WI38 (cell line): ENCODE data around the gene PDE4D.

Experiments
- H3K4me3 ChIP-seq: 2 replicates; pipeline ENCODE4 v1.5.1; 2011; ENCODE audit warnings: low read depth, mild to moderate bottlenecking, control low read depth, low read length
- TF ChIP-seq, protein P1 (sequence below): IDR thresholded peaks from 2 replicates; pipeline ENCODE4 v1.5.1; 2012; ENCODE audit warnings: low read depth, mild to moderate bottlenecking, control low read depth, low read length

PDE4D gene

DNA sequence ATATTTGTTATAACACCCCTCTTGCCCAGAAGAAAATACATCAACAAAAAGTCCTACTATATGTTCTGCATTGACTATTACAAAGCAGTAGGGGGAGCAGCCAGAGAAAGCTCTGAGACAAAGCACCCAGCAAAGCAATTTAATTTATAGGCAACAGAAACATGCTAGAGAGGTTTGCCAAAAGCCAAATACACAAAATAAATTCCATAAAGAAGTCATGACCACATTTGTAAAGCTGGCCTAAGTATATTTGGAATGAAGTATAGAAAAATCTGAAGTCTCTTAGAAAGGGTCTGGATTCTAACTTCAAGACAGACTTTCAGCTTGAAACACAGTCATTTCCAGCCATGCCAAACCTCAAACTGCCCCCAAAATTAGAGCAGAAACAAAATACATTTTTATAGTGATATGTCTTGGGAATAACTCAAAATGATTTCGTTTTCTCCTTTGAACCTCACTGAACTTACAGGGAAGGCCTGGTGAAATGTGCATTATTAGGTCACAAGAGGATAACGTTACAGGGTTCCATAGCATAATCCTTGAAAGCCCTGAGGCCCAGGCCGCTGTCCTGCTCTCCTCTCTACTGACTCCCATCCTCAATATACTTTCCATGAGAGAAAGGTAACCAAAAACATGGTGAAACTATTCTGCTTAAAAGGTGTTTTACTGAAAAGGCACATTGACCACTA, 858.9 kb downstream of the PDE4D start:
- H3K4me3 ChIP-seq = no peak overlapping the region
- TF ChIP-seq, protein P1, sequence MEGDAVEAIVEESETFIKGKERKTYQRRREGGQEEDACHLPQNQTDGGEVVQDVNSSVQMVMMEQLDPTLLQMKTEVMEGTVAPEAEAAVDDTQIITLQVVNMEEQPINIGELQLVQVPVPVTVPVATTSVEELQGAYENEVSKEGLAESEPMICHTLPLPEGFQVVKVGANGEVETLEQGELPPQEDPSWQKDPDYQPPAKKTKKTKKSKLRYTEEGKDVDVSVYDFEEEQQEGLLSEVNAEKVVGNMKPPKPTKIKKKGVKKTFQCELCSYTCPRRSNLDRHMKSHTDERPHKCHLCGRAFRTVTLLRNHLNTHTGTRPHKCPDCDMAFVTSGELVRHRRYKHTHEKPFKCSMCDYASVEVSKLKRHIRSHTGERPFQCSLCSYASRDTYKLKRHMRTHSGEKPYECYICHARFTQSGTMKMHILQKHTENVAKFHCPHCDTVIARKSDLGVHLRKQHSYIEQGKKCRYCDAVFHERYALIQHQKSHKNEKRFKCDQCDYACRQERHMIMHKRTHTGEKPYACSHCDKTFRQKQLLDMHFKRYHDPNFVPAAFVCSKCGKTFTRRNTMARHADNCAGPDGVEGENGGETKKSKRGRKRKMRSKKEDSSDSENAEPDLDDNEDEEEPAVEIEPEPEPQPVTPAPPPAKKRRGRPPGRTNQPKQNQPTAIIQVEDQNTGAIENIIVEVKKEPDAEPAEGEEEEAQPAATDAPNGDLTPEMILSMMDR = peak; percentile 62

- TF ChIP-seq, protein P1 = no peak
- no peak overlapping the region for H3K4me3 ChIP-seq
These were observed 866.2 kb downstream of the PDE4D start for GRCh38 chr5:59027145-59027907.

DNA sequence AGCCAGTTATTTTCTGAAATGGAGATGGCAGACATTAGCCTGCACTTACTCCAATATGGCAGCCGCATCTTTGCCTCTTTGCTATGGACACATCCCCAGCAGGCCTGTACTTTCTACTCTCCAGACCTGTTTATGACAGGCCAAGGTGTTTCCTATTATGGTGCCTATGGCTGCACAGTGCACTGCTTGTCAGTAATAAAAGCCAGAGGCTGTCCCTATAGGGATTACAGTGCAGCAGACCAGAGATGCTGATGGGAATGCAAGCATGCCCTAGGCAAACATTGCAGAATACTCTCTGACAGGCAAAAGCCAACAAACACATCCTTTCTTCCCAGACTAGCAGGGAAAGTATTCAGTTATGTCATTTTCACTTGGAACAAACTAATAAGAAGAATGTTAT, 867.8 kb downstream of the PDE4D start:
- no peak overlapping the region for H3K4me3 ChIP-seq
- TF ChIP-seq, protein P1 = no peak

- no peak overlapping the region for H3K4me3 ChIP-seq
- TF ChIP-seq, protein P1 = no peak
These were observed 871.5 kb downstream of the PDE4D start for GRCh38 chr5:59021837-59022514.

GRCh38 chr5:59021286-59021673, 872.2 kb downstream of the PDE4D start:
- TF ChIP-seq, protein P1 = no peak
- no peak overlapping the region for H3K4me3 ChIP-seq

DNA sequence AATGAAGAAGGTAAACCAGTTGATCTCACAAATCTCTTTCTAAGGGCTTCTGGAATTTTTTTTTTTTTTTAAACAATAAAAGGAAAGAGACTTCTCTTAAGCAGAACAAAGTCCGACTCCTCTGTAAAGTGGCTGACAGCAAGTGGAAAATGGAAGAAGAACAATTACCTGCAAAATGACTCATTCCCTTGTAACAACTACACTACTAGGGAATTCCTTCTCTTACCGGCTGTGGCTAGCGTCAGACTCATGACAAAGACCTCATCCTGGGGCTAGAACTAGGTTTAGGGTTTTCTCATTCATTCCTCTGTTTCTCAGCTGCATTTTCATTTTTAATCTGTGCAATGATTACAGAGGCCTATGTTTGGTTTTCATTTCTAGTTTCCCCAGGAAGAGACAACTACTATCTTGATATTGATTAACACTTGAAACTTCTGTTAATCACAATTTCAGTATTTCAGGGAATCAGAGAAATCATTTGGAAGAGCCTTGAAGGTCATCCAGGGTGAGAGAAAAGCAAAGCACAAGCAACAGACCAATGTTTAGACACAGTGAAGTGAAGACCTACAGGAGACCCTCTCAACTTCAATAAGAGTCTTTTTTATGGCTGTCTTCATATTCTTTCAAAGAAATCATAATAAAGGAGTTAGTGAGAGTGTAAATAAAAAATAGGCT, 872.8 kb downstream of the PDE4D start:
- no peak overlapping the region for H3K4me3 ChIP-seq
- TF ChIP-seq, protein P1 = no peak
